Muscle of leg (tissue), 11 donors: ENCODE measurements around the gene FAM83D. TPM values are rescaled to one million over a fixed set of nuclear protein-coding genes. Genes with fewer than 3 reads are reported as not detected.

ENCODE experiments used
- DNase-seq: peaks from one replicate; pipeline ENCODE4 v3.0.0; 2013
- H3K27ac ChIP-seq: one replicate; pipeline ENCODE4 v1.5.1; 2013; ENCODE audit warnings: mild to moderate bottlenecking, low read length, control low read depth
- H3K27me3 ChIP-seq: one replicate; pipeline ENCODE4 v1.6.1; 2013; ENCODE audit warnings: low read length; ENCODE audit not compliant: control insufficient read depth, insufficient read depth
- H3K36me3 ChIP-seq: one replicate; pipeline ENCODE4 v1.6.1; 2013; ENCODE audit warnings: low read length; ENCODE audit not compliant: control insufficient read depth, insufficient read depth
- H3K4me1 ChIP-seq: one replicate; pipeline ENCODE4 v1.6.1; 2013; ENCODE audit warnings: low read length; ENCODE audit not compliant: control insufficient read depth, insufficient read depth
- H3K4me3 ChIP-seq: one replicate; pipeline ENCODE4 v1.5.1; 2013; ENCODE audit warnings: low read length, control low read depth
- H3K9me3 ChIP-seq: replicated peaks from 2 replicates; pipeline ENCODE4 v1.6.1; 2013; ENCODE audit warnings: low read depth, low read length; ENCODE audit not compliant: control insufficient read depth
- WGBS: methylation state at CpG from one replicate; pipeline ENCODE4 v1.1.5; 2013; ENCODE audit warnings: missing lambda C conversion rate; ENCODE audit not compliant: insufficient coverage; 5-methylcytosine and 5-hydroxymethylcytosine counted together
- polyA plus RNA-seq, 8 donors: library from polyadenylated mRNA; unstranded; fragments of 120-200 nt; gene quantifications; one replicate each; pipeline versions ENCODE4 v1.2.1 to v1.2.3, GENCODE V29; 2013; ENCODE audit warnings: inconsistent platforms in 1 of 8, low replicate concordance in 1 of 8; ENCODE audit not compliant: insufficient read length in 8 of 8, insufficient read depth in 1 of 8
- total RNA-seq: library from RNA; stranded (reverse); fragments of 120-200 nt; gene quantifications from one replicate; pipeline ENCODE4 v1.2.4, GENCODE V29; 2013

Gene FAM83D
- total and polyA plus RNA-seq, 9 donors, result 5.7 to 13.0 (median 9.1) TPM

DNA sequence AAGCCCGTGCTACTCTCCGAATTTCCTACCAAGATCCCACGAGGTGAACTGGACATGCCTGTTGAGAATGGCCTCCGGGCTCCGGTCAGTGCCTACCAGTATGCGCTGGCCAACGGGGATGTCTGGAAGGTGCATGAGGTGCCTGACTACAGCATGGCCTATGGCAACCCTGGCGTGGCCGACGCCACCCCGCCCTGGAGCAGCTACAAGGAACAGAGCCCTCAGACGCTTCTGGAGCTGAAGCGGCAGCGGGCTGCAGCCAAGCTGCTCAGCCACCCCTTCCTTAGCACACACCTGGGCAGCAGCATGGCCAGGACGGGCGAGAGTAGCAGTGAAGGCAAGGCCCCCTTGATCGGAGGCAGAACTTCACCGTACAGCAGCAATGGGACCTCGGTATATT lies 8.0 kb upstream of the FAM83D start:
- no peak for DNase-seq
- 92% methylated on average over 18 of the region's 19 CpGs for whole genome bisulfite sequencing
- Histone ChIP-seq H3K9me3 (no peaks in the 10 kb centered on the region), H3K27ac (no peak overlapping the region), H3K27me3 (peaks cover 16% of the 10 kb centered on the region), H3K4me1 (no peaks in the 10 kb centered on the region), H3K4me3 (no peak overlapping the region), H3K36me3 (no peaks in the 10 kb centered on the region)

DNA sequence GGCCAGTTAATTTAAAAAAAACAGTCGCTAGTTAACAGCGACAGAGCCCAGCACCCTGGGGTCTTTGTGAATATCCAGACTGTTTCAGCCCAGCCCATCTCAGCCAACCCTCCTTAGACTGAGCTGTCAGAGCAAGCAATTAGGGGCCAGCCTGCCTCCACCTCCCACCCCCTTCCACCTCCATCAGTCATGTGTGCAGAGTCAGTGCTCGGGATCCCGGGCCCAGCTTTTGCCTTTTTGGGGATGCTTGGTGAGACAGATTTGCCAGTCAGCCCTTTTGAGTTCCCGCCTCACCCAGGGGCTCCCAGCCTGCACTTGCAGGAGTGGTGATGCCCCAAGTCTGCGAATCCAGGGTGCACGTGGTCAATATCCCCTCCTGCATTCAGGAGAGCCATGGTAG lies 6.5 kb upstream of the FAM83D start:
- 40% methylated on average over 1 of the region's 7 CpGs for WGBS
- Histone ChIP-seq H3K27me3 (peaks cover 14% of the 10 kb centered on the region), H3K27ac (no peak overlapping the region), H3K4me1 (no peaks in the 10 kb centered on the region), H3K36me3 (no peaks in the 10 kb centered on the region), H3K4me3 (no peak overlapping the region), H3K9me3 (no peaks in the 10 kb centered on the region)
- no peak for DNase-seq

DNA sequence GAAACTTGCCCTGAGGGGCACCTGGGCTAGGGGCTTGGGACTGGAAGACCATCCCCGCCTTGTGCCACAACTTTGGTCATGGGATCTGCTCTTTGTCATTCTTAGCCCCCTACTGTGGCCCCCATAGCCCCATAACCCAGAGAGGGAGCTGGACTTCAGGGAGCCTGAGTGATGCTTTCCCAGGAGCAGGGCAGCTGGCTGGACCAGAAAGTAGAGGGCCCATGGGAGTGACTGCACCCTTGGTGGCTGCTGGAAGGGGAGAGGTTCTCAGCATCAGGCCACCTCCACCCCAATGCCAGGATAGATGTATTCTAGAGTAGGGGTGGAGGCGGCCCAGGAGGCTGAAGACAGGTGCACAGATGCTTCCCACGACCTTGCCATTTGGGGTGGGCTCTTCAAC lies 5.8 kb upstream of the FAM83D start:
- WGBS, result 41% methylated on average over 2 of the region's 3 CpGs
- Histone ChIP-seq H3K27ac (no peak overlapping the region), H3K27me3 (peaks cover 14% of the 10 kb centered on the region), H3K36me3 (no peaks in the 10 kb centered on the region), H3K9me3 (no peaks in the 10 kb centered on the region), H3K4me3 (no peak overlapping the region), H3K4me1 (no peaks in the 10 kb centered on the region)
- no peak for DNase-seq

DNA sequence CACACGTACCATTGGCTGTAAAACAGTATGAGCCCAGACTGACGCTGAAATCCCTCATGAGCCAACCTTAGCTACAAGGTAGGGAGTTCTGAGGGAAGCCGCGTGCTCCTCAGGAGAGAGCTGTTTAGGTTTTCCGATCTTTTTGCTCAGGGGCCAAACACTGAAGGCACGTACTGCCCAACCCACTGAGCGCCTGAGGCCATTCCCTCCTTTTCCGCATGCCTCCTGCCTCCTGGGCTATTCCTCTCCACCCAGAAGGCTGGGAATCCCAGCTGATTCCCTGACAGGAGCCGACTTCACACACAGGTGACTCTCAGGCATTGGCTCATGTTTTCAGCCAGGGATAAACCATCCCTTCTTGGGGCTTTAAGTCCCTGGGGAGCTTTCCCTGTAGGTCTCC lies 5.4 kb upstream of the FAM83D start:
- Histone ChIP-seq H3K36me3 (no peaks in the 10 kb centered on the region), H3K9me3 (no peaks in the 10 kb centered on the region), H3K27me3 (peaks cover 14% of the 10 kb centered on the region), H3K4me3 (no peak overlapping the region), H3K4me1 (no peaks in the 10 kb centered on the region), H3K27ac (no peak overlapping the region)
- 75% methylated on average over 8 of the region's 9 CpGs for WGBS
- no peak for DNase-seq

DNA sequence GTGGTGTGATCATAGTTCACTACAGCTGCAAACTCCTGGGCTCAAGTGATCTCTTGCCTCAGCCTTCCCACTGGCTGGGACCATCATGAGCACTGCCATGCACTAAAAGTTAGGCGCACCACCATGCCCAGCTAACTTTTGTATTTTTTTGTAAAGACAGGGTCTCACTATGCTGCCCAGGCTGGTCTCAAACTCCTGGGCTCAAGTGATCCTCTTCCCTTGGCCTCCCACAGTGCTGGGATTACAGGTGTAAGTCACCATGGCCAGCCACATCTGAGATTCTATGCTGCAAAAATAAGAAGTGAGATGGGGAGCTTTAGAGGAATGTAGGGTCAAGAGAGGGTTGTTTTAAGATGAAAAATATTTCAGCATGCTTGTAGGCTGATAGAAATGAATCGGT lies 1.5 kb upstream of the FAM83D start:
- peaks cover 3% of the 10 kb centered on the region for H3K27me3 ChIP-seq
- no peak overlapping the region for H3K27ac ChIP-seq
- no peaks in the 10 kb centered on the region for H3K9me3 ChIP-seq
- 100% methylated on average over 1 of the region's 2 CpGs for WGBS
- DNase-seq, result no peak
- peaks cover 19% of the 10 kb centered on the region for H3K4me1 ChIP-seq
- H3K36me3 ChIP-seq, result no peaks in the 10 kb centered on the region
- no peak overlapping the region for H3K4me3 ChIP-seq

DNA sequence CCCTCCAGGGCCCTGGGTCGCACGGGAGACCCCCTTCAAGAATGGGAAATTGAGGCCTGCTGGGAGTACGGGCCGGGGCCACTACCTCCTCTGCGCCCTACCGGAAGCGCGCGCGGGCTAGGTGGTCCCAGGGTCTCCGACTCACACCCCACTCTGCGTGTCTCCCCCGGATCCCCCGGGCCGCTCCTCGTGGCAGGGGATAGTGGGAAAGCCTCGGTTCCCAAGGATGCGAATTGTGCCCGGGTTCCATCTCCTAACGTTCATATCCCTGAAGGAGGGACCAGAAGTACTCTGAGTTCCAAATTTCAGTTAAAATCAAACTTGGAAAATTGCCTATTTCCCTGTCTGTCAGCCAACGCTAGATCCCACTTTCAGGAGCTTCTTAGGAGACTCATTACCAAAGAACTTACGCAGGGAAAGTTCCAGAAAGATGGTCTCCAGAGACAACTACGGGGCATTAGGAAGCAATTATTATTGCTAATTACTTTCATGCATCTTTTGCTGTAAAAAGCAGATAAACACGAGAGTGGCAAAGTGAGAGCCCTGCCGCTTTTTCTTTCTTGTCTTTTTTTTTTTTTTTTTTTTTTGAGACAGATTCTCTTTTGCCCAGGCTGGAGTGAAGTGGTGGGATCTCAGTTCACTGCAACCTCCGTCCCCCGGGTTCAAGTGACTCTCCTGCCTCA lies 858 bp downstream of the FAM83D start:
- DNase-seq, result peak; percentile 33
- no peak overlapping the region for H3K27ac ChIP-seq
- H3K36me3 ChIP-seq, result peaks cover 7% of the 10 kb centered on the region
- peaks cover 19% of the 10 kb centered on the region for H3K4me1 ChIP-seq
- peak overlapping the region; percentile 61 for H3K4me3 ChIP-seq
- H3K9me3 ChIP-seq, result no peaks in the 10 kb centered on the region
- 0% methylated on average over 18 of the region's 27 CpGs for WGBS
- no peaks in the 10 kb centered on the region for H3K27me3 ChIP-seq

DNA sequence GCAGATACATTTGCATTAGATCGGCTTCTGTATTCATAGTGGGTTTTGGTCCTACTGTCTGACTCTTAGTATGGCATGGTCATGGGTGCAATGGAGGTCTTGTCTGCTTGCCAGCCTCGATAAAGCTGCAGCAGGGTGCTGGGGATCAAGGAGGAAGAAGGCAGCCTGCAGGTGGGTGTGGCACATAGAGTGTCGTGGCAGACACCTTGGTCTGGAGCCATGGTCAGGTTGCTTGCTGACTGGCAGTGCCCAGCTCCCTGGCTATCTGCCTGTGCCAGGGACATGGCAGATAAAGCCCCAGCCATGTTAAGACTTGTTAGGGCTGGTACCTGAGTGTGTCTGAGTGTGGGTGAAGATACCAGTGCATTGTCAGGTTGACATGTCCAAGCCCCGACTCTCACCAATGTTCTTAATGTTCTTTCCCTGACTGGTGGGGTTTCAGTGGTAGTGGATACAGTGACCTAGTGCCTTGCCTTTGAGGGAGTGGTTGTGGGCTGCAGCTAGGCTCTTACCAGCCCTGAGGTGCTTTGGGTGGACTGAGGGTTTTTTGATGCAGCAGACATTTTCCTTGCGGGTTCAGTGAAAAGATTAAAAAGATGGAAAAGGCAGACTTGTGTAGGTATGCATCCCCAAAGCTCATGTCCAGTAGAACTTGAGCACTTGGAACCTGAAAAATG lies 1.8 kb downstream of the FAM83D start:
- no peaks in the 10 kb centered on the region for H3K27me3 ChIP-seq
- peak overlapping the region; percentile 61 for H3K4me3 ChIP-seq
- peaks cover 7% of the 10 kb centered on the region for H3K36me3 ChIP-seq
- H3K9me3 ChIP-seq, result no peaks in the 10 kb centered on the region
- 63% methylated on average over 3 of the region's 5 CpGs for WGBS
- peak; percentile 7 for DNase-seq
- H3K27ac ChIP-seq, result no peak overlapping the region
- H3K4me1 ChIP-seq, result peaks cover 19% of the 10 kb centered on the region

DNA sequence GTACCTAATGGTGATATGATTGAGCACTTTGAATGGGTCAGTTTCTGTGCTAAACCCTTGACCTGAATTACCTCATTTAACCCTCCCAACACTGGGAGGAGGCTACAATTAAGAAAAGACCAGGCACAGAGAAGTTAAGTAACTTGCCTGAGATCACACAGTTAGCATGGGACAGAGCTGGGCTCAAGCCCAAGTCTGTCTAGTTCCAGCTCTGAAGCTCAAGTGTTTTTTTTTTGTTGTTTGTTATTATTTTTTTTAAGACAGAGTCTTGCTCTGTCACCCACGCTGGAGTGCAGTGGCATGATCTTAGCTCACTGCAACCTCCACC lies 4.0 kb downstream of the FAM83D start:
- WGBS, result no CpG with 5 or more reads among the region's 1 CpG
- Histone ChIP-seq H3K36me3 (peaks cover 7% of the 10 kb centered on the region), H3K4me1 (peaks cover 19% of the 10 kb centered on the region), H3K27me3 (no peaks in the 10 kb centered on the region), H3K27ac (no peak overlapping the region), H3K9me3 (no peaks in the 10 kb centered on the region), H3K4me3 (no peak overlapping the region)
- DNase-seq, result no peak

DNA sequence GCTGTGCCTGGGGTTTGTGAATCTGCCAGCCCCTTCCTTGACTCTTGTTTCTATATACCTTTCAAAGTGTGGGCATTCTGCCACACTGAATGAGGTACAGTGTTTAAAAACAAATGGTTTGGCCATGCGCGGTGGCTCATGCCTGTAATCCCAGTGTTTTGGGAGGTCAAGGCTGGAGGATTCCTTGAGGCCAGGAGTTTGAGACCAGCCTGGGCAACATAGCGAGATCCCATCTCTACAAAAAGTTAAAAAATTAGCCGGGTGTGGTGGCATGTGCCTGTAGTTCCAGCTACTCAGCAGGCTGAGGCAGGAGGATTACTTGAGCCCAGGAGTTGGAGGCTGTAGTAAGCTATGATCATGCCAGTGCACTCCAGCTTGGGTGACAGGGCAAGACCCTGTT lies 5.8 kb downstream of the FAM83D start:
- H3K36me3 ChIP-seq, result peaks cover 7% of the 10 kb centered on the region
- WGBS, result 83% methylated on average over 2 of the region's 4 CpGs
- DNase-seq, result no peak
- H3K4me1 ChIP-seq, result peaks cover 14% of the 10 kb centered on the region
- H3K4me3 ChIP-seq, result no peak overlapping the region
- H3K27me3 ChIP-seq, result no peaks in the 10 kb centered on the region
- H3K9me3 ChIP-seq, result no peaks in the 10 kb centered on the region
- H3K27ac ChIP-seq, result no peak overlapping the region

DNA sequence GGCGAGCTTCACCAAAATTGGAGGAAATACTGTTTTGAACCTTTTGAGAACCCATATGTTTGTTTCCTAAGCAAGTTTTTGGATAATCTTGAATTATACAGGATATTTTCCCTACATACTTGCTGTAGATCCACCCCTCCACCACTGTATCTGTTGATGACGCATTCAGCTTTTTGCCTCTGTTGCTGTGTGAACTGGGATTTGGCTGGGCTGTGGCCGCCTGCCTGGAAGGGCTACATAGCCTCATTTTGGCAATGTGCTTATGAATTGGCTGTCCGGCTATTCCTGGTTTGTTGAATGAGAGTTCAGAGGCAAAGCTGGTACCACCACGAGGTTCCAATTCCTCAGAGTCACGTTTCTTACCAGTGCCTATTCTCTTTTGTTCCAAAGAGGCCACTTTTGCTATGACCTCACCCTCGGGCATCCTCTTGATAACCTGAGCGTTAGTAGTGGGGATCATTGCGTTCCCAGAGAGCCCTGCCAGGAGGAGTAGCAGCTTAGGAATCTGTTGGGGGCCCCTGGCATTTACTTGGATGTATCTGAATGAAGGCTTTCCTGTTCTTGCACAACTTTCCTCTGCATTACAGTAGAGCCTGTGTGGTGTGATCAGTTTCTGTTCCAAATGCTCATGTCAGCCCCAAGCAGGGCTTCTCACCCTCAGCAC lies 6.4 kb downstream of the FAM83D start:
- 50% methylated on average over 2 of the region's 9 CpGs for whole genome bisulfite sequencing

More for the DNA sequence above, 6.4 kb downstream of the FAM83D start:
- Histone ChIP-seq H3K4me3 (no peak overlapping the region), H3K4me1 (peaks cover 10% of the 10 kb centered on the region), H3K36me3 (peaks cover 7% of the 10 kb centered on the region), H3K27ac (no peak overlapping the region), H3K9me3 (no peaks in the 10 kb centered on the region), H3K27me3 (no peaks in the 10 kb centered on the region)
- DNase-seq, result peak; percentile 61
